Endodermal cell (in vitro differentiated cells): ENCODE measurements around the gene AMH. TPM values are rescaled to one million over a fixed set of nuclear protein-coding genes. Genes with fewer than 3 reads are reported as not detected.

Source experiments
- DNase-seq: peaks from one replicate; pipeline ENCODE4 v3.0.0-alpha.2; 2017
- H3K27ac ChIP-seq: 2 replicates; pipeline ENCODE4 v1.5.1; 2013; ENCODE audit warnings: mild to moderate bottlenecking, low read depth, low read length, moderate library complexity
- H3K27me3 ChIP-seq: 2 replicates; pipeline ENCODE4 v1.6.1; 2013; ENCODE audit warnings: mild to moderate bottlenecking, low read length, moderate library complexity; ENCODE audit not compliant: insufficient read depth, control insufficient read depth, poor library complexity, severe bottlenecking
- H3K36me3 ChIP-seq: 2 replicates; pipeline ENCODE4 v1.7.0; 2013; ENCODE audit warnings: mild to moderate bottlenecking, low read length, moderate library complexity; ENCODE audit not compliant: control insufficient read depth, insufficient read depth
- H3K4me1 ChIP-seq: one replicate; pipeline ENCODE4 v1.7.0; 2013; ENCODE audit warnings: low read length; ENCODE audit not compliant: control insufficient read depth, insufficient read depth
- H3K4me3 ChIP-seq: 2 replicates; pipeline ENCODE4 v1.5.1; 2013; ENCODE audit warnings: mild to moderate bottlenecking, low read length, moderate library complexity
- H3K9ac ChIP-seq: 2 replicates; pipeline ENCODE4 v1.6.1; 2013; ENCODE audit warnings: mild to moderate bottlenecking, low read length, moderate library complexity; ENCODE audit not compliant: poor library complexity, severe bottlenecking; ENCODE audit errors: extremely low read depth
- H3K9me3 ChIP-seq: 2 replicates; pipeline ENCODE4 v1.6.1; 2013; ENCODE audit warnings: mild to moderate bottlenecking, low read length, moderate library complexity; ENCODE audit not compliant: control insufficient read depth
- H3K27ac Mint-ChIP-seq: 2 replicates; pipeline ENCODE4 v1.8.0; 2020; ENCODE audit warnings: mixed read lengths
- H3K27me3 Mint-ChIP-seq: 2 replicates; pipeline ENCODE4 v1.8.0; 2021; ENCODE audit warnings: mild to moderate bottlenecking, mixed read lengths; ENCODE audit not compliant: insufficient read depth
- H3K36me3 Mint-ChIP-seq: 2 replicates; pipeline ENCODE4 v1.8.0; 2020; ENCODE audit warnings: low read depth, mixed read lengths
- H3K4me1 Mint-ChIP-seq: 2 replicates; pipeline ENCODE4 v1.8.0; 2020; ENCODE audit warnings: mixed read lengths
- H3K4me3 Mint-ChIP-seq: 2 replicates; pipeline ENCODE4 v1.8.0; 2020; ENCODE audit warnings: mild to moderate bottlenecking, moderate library complexity, mixed read lengths
- H3K9me3 Mint-ChIP-seq: 2 replicates; pipeline ENCODE4 v1.8.0; 2020; ENCODE audit warnings: mild to moderate bottlenecking, mixed read lengths
- WGBS, 2 experiments: methylation state at CpG; one replicate each; pipeline versions ENCODE4 v1.1.5 to v1.1.7; 2013; ENCODE audit warnings: missing lambda C conversion rate in 2 of 2, mixed read lengths in 1 of 2; ENCODE audit not compliant: insufficient coverage in 1 of 2, insufficient read length in 1 of 2; 5-methylcytosine and 5-hydroxymethylcytosine counted together
- total RNA-seq, 2 donors: library from RNA; stranded (reverse); fragmentation: NEBNext Ultra II Directional in 1 of 2; extraction: Animal tissue kit (Norgen Biotek cat#: 25700) in 1 of 2; gene quantifications; 2 replicates in 1 of 2; 3 replicates in 1 of 2; pipeline ENCODE4 v1.2.1, GENCODE V29; 2021
- TF ChIP-seq, protein P1 (sequence below): fragments of 200-600 bp; sonication (generic); conservative IDR thresholded peaks from 2 replicates; pipeline ENCODE4 v1.5.0; 2021; ENCODE audit warnings: antibody characterized with exemption, mild to moderate bottlenecking

AMH gene
- total RNA-seq, 2 donors from 2014 or later, result 20.5 to 35.1 TPM

- Histone ChIP-seq H3K9ac (no peak within 1 kb of the TSS), H3K27ac (no peak within 1 kb of the TSS), H3K36me3 (no peaks in the 10 kb centered on the region), H3K4me1 (no peaks in the 10 kb centered on the region), H3K27me3 (peaks cover 16% of the 10 kb centered on the region), H3K4me3 (no peak within 1 kb of the TSS), H3K9me3 (no peaks in the 10 kb centered on the region)
- DNase-seq, result no peak
- peaks cover 3% of the 10 kb centered on the region for H3K4me1 Mint-ChIP-seq
- H3K27me3 Mint-ChIP-seq, result peaks cover 11% of the 10 kb centered on the region
- 86 to 89% methylated on average over 18 to 24 of the region's 24 CpGs for WGBS, 2 experiments
- H3K9me3 Mint-ChIP-seq, result no peaks in the 10 kb centered on the region
- TF ChIP-seq, protein P1, sequence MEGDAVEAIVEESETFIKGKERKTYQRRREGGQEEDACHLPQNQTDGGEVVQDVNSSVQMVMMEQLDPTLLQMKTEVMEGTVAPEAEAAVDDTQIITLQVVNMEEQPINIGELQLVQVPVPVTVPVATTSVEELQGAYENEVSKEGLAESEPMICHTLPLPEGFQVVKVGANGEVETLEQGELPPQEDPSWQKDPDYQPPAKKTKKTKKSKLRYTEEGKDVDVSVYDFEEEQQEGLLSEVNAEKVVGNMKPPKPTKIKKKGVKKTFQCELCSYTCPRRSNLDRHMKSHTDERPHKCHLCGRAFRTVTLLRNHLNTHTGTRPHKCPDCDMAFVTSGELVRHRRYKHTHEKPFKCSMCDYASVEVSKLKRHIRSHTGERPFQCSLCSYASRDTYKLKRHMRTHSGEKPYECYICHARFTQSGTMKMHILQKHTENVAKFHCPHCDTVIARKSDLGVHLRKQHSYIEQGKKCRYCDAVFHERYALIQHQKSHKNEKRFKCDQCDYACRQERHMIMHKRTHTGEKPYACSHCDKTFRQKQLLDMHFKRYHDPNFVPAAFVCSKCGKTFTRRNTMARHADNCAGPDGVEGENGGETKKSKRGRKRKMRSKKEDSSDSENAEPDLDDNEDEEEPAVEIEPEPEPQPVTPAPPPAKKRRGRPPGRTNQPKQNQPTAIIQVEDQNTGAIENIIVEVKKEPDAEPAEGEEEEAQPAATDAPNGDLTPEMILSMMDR, result no peak
- no peak within 1 kb of the TSS for H3K27ac Mint-ChIP-seq
- H3K36me3 Mint-ChIP-seq, result no peaks in the 10 kb centered on the region
- H3K4me3 Mint-ChIP-seq, result no peak within 1 kb of the TSS
Observed at GRCh38 chr19:2255982-2256685, 7.0 kb downstream of the AMH start, which contains the start of gene JSRP1. Gene JSRP1 (minus strand): TSS chr19:2256417. CDS start chr19:2255314, 1,103 bp downstream.

GRCh38 chr19:2259336-2259735, 10.2 kb downstream of the AMH start:
- H3K9me3 Mint-ChIP-seq, result no peaks in the 10 kb centered on the region
- TF ChIP-seq, protein P1, result no peak
- H3K9me3 ChIP-seq, result no peaks in the 10 kb centered on the region
- H3K27ac Mint-ChIP-seq, result no peak overlapping the region
- no peak overlapping the region for H3K4me3 Mint-ChIP-seq
- H3K9ac ChIP-seq, result no peak overlapping the region
- 96 to 97% methylated on average over 4 to 5 of the region's 5 CpGs for WGBS, 2 experiments
- no peaks in the 10 kb centered on the region for H3K27me3 ChIP-seq
- no peak overlapping the region for H3K4me3 ChIP-seq
- H3K4me1 ChIP-seq, result no peaks in the 10 kb centered on the region
- H3K4me1 Mint-ChIP-seq, result no peaks in the 10 kb centered on the region
- H3K27ac ChIP-seq, result no peak overlapping the region
- DNase-seq, result no peak
- H3K27me3 Mint-ChIP-seq, result peaks cover 1% of the 10 kb centered on the region
- H3K36me3 ChIP-seq, result no peaks in the 10 kb centered on the region
- H3K36me3 Mint-ChIP-seq, result no peaks in the 10 kb centered on the region

DNA sequence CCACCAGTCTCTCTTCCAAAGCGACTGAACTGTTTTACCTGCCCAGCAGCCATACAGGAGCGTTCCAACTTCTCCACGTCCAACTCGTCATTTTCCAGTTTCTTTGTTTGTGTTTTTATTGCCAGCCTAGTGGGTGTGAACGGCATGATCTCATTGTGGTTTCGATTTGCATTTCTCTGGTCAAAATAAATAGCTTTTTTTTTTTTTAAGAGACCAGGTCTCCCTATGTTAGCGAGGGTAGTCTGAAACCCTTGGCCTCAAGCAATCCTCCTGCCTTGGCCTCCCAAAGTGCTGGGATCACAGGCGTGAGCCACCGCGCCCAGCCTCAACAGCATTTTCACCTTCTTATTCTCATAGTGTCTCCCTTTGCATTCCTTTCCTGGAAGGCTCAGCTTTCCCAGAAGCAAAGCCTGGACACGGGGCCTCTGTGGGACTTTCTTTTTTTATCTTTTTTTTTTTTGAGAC, 11.2 kb downstream of the AMH start:
- no peak overlapping the region for H3K4me3 ChIP-seq
- no peak overlapping the region for H3K9ac ChIP-seq
- no peaks in the 10 kb centered on the region for H3K36me3 ChIP-seq
- TF ChIP-seq, protein P1, result no peak
- no peaks in the 10 kb centered on the region for H3K36me3 Mint-ChIP-seq
- no peak overlapping the region for H3K4me3 Mint-ChIP-seq
- H3K9me3 ChIP-seq, result no peaks in the 10 kb centered on the region
- no peaks in the 10 kb centered on the region for H3K4me1 Mint-ChIP-seq
- no peaks in the 10 kb centered on the region for H3K27me3 ChIP-seq
- H3K27ac Mint-ChIP-seq, result no peak overlapping the region
- H3K4me1 ChIP-seq, result no peaks in the 10 kb centered on the region
- 92 to 96% methylated on average over 9 to 11 of the region's 11 CpGs for WGBS, 2 experiments
- DNase-seq, result no peak
- H3K9me3 Mint-ChIP-seq, result no peaks in the 10 kb centered on the region
- H3K27me3 Mint-ChIP-seq, result peaks cover 1% of the 10 kb centered on the region
- H3K27ac ChIP-seq, result no peak overlapping the region
